ENCODE measurements around the gene RBM38.
"Not testable (repeated sequence)": the region's sequence is repeated elsewhere in the genome, so short reads cannot be mapped to it uniquely, and the experiment has no call there.

The RBM38 gene

GRCh38 chr20:57390604-57391438 is at the start of gene RBM38:
RBM38 (plus strand) TSS chr20:57391396; CDS start chr20:57391582, 186 bp downstream.
- DNase-seq (ENCODE audit: low read depth in 2 of 3, low spot score in 1 of 3): peak; percentile 73 to 78 (median 75)

- DNase-seq (ENCODE audit: low read depth in 2 of 3, low spot score in 1 of 3): no peak
Measured at GRCh38 chr20:57341663-57342062, 49.5 kb upstream of the RBM38 start.

DNA sequence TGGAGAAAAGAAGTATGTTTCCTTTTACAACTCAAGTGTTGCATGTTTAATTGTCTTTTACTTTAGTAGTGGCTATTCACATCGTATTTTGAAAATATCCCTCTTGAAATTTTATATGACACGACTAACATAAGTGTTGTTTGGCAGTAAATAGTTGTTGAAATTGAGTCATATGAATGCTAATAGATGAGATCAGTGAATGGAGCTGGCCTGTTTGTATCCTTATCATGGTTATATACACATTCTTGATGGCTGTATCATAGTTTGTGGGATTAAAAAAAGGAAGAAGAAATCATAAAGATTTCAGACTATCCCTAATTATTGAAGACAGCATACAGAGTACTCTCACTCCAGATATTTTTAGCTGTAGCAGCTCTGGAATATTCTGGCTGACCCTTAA is 48.4 kb upstream of the RBM38 start:
- DNase-seq (ENCODE audit: low read depth in 2 of 3, low spot score in 1 of 3): no peak

- DNase-seq (ENCODE audit: low read depth in 2 of 3, low spot score in 1 of 3): peak; percentile 44 to 71 (median 62)
Measured at GRCh38 chr20:57346477-57346876, 44.7 kb upstream of the RBM38 start.

DNA sequence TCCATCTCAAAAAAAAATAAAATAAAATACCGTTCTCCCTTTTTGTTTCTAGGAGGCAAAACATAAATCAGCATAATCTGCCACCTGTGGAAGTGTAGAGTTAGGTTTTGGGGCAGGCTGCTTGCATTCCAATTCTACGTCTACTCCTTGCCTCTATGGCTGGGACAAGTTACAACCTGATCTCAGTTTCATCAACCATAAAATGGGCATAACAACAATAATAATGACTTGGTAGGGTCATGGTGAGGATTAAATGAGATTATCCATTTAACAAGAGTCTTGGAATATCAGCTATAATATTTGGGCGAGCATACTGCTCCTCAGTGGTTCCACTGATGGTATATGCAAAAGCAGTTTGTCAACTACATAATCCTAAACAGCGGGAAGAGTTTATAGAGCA is 43.8 kb upstream of the RBM38 start:
- no peak for DNase-seq (ENCODE audit: low read depth in 2 of 3, low spot score in 1 of 3)

- DNase-seq (ENCODE audit: low read depth in 2 of 3, low spot score in 1 of 3): not testable (repeated sequence)
Measured at GRCh38 chr20:57348200-57348921, 42.8 kb upstream of the RBM38 start.

- not testable (repeated sequence) for DNase-seq (ENCODE audit: low read depth in 2 of 3, low spot score in 1 of 3)
Measured at GRCh38 chr20:57348922-57349574, 42.1 kb upstream of the RBM38 start.

GRCh38 chr20:57350081-57350710 is 41.0 kb upstream of the RBM38 start:
- DNase-seq (ENCODE audit: low read depth in 2 of 3, low spot score in 1 of 3): no peak

DNA sequence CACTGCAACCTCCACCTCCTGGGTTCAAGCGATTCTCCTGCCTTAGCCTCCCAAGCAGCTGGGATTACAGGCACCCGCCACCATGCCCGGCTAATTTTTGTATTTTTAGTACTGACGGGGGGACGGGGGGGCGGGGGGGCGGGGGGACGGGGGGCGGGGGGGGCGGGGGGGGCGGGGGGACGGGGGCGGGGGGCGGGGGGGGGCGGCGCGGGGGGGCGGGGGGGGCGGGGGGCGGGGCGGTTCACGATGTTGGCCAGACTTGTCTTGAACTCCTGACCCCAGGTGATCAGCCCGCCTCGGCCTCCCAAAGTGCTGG is 40.5 kb upstream of the RBM38 start:
- DNase-seq (ENCODE audit: low read depth in 2 of 3, low spot score in 1 of 3): not testable (repeated sequence)

DNA sequence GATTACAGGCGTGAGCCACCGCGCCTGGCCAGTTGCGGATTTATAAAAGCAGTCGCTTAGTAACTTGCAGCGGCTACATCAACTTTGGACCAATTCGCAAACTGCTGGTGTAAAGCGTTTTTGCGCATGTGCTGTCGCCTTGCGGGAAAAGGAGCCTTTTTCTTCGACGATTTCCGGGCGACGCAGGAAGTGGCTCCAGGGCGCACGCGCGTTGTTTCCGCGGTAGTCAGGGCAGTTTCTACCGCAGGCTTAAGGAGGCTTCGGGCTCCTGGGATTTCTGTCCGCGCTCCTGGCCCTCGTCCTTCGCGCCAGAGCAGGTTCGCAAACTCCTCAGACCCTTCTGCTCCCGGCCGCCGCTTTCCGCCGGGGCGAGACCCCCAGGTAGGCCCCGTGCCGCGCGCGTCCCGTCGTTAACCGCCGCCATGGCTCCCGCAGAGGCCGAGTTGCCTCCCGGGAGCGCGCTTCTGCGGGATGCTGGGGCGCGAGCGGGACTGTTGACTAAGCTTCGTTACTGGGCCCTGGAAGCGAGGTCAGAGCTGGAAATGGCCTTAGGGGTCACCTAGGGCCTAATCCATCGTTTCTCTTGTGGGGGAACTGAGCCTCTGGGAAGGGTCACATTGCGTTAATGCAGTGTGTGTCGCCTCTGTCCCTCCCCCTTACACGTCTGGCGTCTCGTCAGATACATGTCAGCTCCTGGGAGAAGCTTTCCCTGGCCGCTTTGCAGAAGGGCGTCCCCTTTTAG is 40.0 kb upstream of the RBM38 start, which contains the start of gene RAE1:
Gene RAE1 (plus strand): TSS at position 214 of the 742 bp plus-strand sequence. CDS start 2,784 bp downstream, outside the sequence.
- DNase-seq (ENCODE audit: low read depth in 2 of 3, low spot score in 1 of 3): peak; percentile 78 to 84 (median 80)

GRCh38 chr20:57352305-57352704 is 38.9 kb upstream of the RBM38 start:
- no peak for DNase-seq (ENCODE audit: low read depth in 2 of 3, low spot score in 1 of 3)

- no peak for DNase-seq (ENCODE audit: low read depth in 2 of 3, low spot score in 1 of 3)
Measured at GRCh38 chr20:57353351-57353750, 37.8 kb upstream of the RBM38 start.

DNA sequence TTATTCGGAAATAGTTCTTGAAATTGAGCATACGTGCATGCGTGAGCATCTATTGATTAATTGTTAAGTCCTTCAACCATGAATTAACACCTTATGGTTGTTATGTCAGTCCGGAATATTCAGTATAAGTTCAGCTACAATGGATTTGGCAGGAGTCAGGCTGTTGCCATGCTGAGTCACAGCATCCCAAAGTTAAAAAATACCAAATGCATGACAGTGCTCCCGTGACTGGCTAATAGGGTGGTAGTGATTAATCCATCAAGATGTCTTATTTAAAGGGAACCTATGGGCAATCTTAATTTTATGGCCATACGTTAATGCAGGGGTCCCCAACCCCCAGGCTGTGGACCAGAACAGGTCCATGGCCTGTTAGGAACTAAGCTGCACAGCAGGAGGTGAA is 29.7 kb upstream of the RBM38 start:
- no peak for DNase-seq (ENCODE audit: low read depth in 2 of 3, low spot score in 1 of 3)

DNA sequence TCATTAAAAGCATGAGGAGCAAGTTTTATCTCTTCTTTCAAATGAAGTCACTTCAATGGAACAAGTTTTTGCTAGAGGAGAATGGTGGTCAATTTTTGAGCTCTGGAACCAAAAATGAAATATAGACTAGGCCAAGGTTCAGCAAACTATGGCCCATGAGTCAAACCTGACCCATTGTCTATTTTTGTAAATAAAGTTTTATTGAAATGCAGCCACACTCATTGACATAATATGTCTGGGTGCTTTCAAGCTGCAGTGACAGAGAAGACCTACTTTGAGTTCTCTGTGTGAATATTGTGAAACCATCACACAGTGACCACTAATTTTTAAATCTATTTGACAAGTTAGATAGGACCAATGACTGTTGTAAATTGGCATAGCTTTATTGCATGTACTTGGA is 26.7 kb upstream of the RBM38 start:
- no peak for DNase-seq (ENCODE audit: low read depth in 2 of 3, low spot score in 1 of 3)

DNA sequence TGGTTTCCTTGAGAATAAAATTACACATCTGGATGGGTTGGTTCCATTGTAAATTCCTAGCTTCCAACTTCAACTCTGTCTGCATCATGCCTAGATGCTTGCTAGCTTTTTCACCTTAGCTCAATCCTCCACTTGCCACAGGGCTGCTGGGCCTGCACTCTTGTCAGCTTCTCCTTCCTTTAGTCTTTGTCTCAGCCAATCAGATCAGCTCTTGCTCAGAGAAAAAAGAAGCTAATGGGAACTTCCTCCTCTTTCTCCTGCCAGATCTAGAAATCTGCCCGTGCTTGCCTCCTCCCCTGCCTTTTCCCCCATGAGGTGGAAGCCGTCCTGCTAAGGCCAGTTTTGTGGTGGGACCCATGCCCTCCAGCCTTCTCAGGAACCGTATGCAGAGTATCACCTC is 21.6 kb upstream of the RBM38 start:
- DNase-seq (ENCODE audit: low read depth in 2 of 3, low spot score in 1 of 3): no peak

DNA sequence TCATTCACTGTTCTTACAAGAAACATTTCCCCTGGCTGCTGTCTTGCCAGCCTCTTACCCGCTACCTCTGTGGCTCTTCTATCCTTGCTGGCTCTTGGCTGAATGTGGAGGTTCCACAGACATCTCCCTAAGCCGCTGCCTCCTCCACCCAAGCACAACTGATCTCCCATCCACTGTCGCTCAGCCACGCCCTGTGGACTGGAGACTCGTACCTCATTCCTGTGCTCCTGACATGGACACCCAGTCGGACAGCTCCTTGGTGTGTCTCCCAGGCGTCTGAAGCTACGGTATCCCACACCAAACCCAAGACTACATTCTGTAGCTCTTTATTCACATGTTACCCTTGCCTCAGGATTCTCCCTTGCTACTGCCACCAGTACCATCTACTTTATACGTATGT is 20.9 kb upstream of the RBM38 start:
- DNase-seq (ENCODE audit: low read depth in 2 of 3, low spot score in 1 of 3): no peak

GRCh38 chr20:57371363-57371762 is 19.8 kb upstream of the RBM38 start:
- no peak for DNase-seq (ENCODE audit: low read depth in 2 of 3, low spot score in 1 of 3)

GRCh38 chr20:57372157-57372556 is 19.0 kb upstream of the RBM38 start:
- no peak for DNase-seq (ENCODE audit: low read depth in 2 of 3, low spot score in 1 of 3)

- DNase-seq (ENCODE audit: low read depth in 2 of 3, low spot score in 1 of 3): no peak
Measured at GRCh38 chr20:57372581-57373350, 18.4 kb upstream of the RBM38 start.

- no peak for DNase-seq (ENCODE audit: low read depth in 2 of 3, low spot score in 1 of 3)
Measured at GRCh38 chr20:57374343-57374930, 16.8 kb upstream of the RBM38 start.
